HG03139 (cell line): ENCODE measurements around the gene SPATS2.
"Not testable (repeated sequence)": the region's sequence is repeated elsewhere in the genome, so short reads cannot be mapped to it uniquely, and the experiment has no call there.

Experiments used
- ATAC-seq: cut with Tn5 transposase; IDR thresholded peaks from one replicate; pipeline ENCODE4 v1.9.1; 2021; ENCODE audit not compliant: unreplicated experiment

SPATS2 gene

GRCh38 chr12:49349266-49349665, 18.0 kb upstream of the SPATS2 start:
- no peak for ATAC-seq

- ATAC-seq: no peak
These were observed 14.9 kb upstream of the SPATS2 start for GRCh38 chr12:49352351-49352750.

GRCh38 chr12:49355913-49356312, 11.3 kb upstream of the SPATS2 start:
- no peak for ATAC-seq

- no peak for ATAC-seq
These were observed 10.1 kb upstream of the SPATS2 start for GRCh38 chr12:49357103-49357678.

GRCh38 chr12:49358483-49359141, 8.7 kb upstream of the SPATS2 start:
- ATAC-seq: no peak

- no peak for ATAC-seq
These were observed 7.6 kb upstream of the SPATS2 start for GRCh38 chr12:49359671-49360070.

GRCh38 chr12:49362077-49362476, 5.2 kb upstream of the SPATS2 start:
- no peak for ATAC-seq

- ATAC-seq: no peak
These were observed 2.3 kb upstream of the SPATS2 start for GRCh38 chr12:49364989-49365388.

GRCh38 chr12:49365542-49365941, 1.7 kb upstream of the SPATS2 start:
- no peak for ATAC-seq

- ATAC-seq: no peak
These were observed 1.1 kb upstream of the SPATS2 start for GRCh38 chr12:49366096-49366651.

- ATAC-seq: peak; percentile 65
These were observed 446 bp upstream of the SPATS2 start for GRCh38 chr12:49366652-49367380.

GRCh38 chr12:49368240-49368600, 958 bp downstream of the SPATS2 start:
- no peak for ATAC-seq

- no peak for ATAC-seq
These were observed 2.3 kb downstream of the SPATS2 start for GRCh38 chr12:49369411-49370145.

- ATAC-seq: no peak
These were observed 3.3 kb downstream of the SPATS2 start for GRCh38 chr12:49370539-49370938.

GRCh38 chr12:49375406-49375805, 8.1 kb downstream of the SPATS2 start:
- ATAC-seq: no peak

GRCh38 chr12:49377386-49377785, 10.1 kb downstream of the SPATS2 start:
- ATAC-seq: no peak

GRCh38 chr12:49380184-49380583, 12.9 kb downstream of the SPATS2 start:
- ATAC-seq: not testable (repeated sequence)

- no peak for ATAC-seq
These were observed 21.6 kb downstream of the SPATS2 start for GRCh38 chr12:49388682-49389386.

GRCh38 chr12:49389387-49389703, 22.1 kb downstream of the SPATS2 start:
- ATAC-seq: no peak

GRCh38 chr12:49397000-49397399, 29.7 kb downstream of the SPATS2 start:
- no peak for ATAC-seq

GRCh38 chr12:49400304-49400703, 33.0 kb downstream of the SPATS2 start:
- ATAC-seq: no peak
